Hematopoietic multipotent progenitor cell treated with erythropoietin and hydrocortisone succinate and interleukin-3 and kit ligand, for 17 days (in vitro differentiated cells): ENCODE results near the gene GDF11.
"Not testable (repeated sequence)": the region's sequence is repeated elsewhere in the genome, so short reads cannot be mapped to it uniquely, and the experiment has no call there.

Source experiments
- DNase-seq: peaks from one replicate; pipeline ENCODE4 v3.0.0-alpha.2; 2015; ENCODE audit warnings: low spot score

GDF11 gene

GRCh38 chr12:55741931-55742680 lies 816 bp upstream of the GDF11 start:
- no peak for DNase-seq

- no peak for DNase-seq
Measured at GRCh38 chr12:55743406-55744339, 751 bp downstream of the GDF11 start.

GRCh38 chr12:55744340-55745030 lies 1.6 kb downstream of the GDF11 start:
- DNase-seq, result no peak

GRCh38 chr12:55745361-55746173 lies 2.6 kb downstream of the GDF11 start:
- DNase-seq, result no peak

GRCh38 chr12:55746174-55746912 lies 3.4 kb downstream of the GDF11 start:
- DNase-seq, result no peak

- no peak for DNase-seq
Measured at GRCh38 chr12:55746913-55747231, 4.0 kb downstream of the GDF11 start.

GRCh38 chr12:55748230-55748993 lies 5.5 kb downstream of the GDF11 start:
- no peak for DNase-seq

- no peak for DNase-seq
Measured at GRCh38 chr12:55755246-55755645, 12.3 kb downstream of the GDF11 start.

- DNase-seq, result no peak
Measured at GRCh38 chr12:55757701-55758100, 14.8 kb downstream of the GDF11 start.

- not testable (repeated sequence) for DNase-seq
Measured at GRCh38 chr12:55758575-55758974, 15.7 kb downstream of the GDF11 start.

GRCh38 chr12:55760663-55761062 lies 17.7 kb downstream of the GDF11 start:
- no peak for DNase-seq

GRCh38 chr12:55762646-55763045 lies 19.7 kb downstream of the GDF11 start:
- DNase-seq, result no peak

GRCh38 chr12:55765736-55766290 lies 22.9 kb downstream of the GDF11 start:
- no peak for DNase-seq

- no peak for DNase-seq
Measured at GRCh38 chr12:55767156-55767555, 24.2 kb downstream of the GDF11 start.

GRCh38 chr12:55771736-55772135 lies 28.8 kb downstream of the GDF11 start:
- no peak for DNase-seq

GRCh38 chr12:55777856-55778255 lies 34.9 kb downstream of the GDF11 start:
- no peak for DNase-seq

GRCh38 chr12:55780685-55781084 lies 37.8 kb downstream of the GDF11 start:
- no peak for DNase-seq

- no peak for DNase-seq
Measured at GRCh38 chr12:55788546-55788945, 45.6 kb downstream of the GDF11 start.

- no peak for DNase-seq
Measured at GRCh38 chr12:55789171-55789570, 46.2 kb downstream of the GDF11 start.

- no peak for DNase-seq
Measured at GRCh38 chr12:55789893-55790292, 47.0 kb downstream of the GDF11 start.
